ENCODE data around the gene GDPD2.

GDPD2 gene

DNA sequence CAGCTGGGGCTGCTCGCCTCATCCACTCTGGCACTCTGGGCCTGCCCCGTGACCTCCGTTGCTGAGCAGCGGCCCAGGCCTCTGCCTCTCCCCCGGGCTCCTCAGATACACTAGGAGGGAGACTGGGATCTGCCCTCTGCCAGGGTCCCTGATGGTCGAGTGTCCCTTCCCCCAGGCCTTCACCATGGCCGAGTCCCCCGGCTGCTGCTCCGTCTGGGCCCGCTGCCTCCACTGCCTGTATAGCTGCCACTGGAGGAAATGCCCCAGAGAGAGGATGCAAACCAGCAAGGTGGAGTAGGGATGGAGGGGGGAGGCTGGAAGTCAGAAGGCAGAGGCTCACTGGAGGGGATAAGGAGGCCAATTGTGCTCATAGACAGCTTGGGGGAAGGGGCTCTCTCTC is 1.7 kb downstream of the GDPD2 start:
- Histone ChIP-seq H3K36me3 (ENCODE audit: control insufficient read depth, insufficient read depth, low read length) (no peaks in the 10 kb centered on the region), H3K9me3 (ENCODE audit: control insufficient read depth, low read length) (no peaks in the 10 kb centered on the region), H3K9ac (no peak overlapping the region), H3K27me3 (ENCODE audit: control insufficient read depth, insufficient read depth, low read length) (no peaks in the 10 kb centered on the region), H3K4me1 (no peaks in the 10 kb centered on the region), H3K27ac (no peak overlapping the region), H2AFZ (no peak overlapping the region), H3K79me2 (no peaks in the 10 kb centered on the region), H3K4me3 (ENCODE audit: low read depth, low read length) (no peak overlapping the region), H3K4me2 (ENCODE audit: low read length) (no peak overlapping the region)
- TF ChIP-seq, protein P1, sequence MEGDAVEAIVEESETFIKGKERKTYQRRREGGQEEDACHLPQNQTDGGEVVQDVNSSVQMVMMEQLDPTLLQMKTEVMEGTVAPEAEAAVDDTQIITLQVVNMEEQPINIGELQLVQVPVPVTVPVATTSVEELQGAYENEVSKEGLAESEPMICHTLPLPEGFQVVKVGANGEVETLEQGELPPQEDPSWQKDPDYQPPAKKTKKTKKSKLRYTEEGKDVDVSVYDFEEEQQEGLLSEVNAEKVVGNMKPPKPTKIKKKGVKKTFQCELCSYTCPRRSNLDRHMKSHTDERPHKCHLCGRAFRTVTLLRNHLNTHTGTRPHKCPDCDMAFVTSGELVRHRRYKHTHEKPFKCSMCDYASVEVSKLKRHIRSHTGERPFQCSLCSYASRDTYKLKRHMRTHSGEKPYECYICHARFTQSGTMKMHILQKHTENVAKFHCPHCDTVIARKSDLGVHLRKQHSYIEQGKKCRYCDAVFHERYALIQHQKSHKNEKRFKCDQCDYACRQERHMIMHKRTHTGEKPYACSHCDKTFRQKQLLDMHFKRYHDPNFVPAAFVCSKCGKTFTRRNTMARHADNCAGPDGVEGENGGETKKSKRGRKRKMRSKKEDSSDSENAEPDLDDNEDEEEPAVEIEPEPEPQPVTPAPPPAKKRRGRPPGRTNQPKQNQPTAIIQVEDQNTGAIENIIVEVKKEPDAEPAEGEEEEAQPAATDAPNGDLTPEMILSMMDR (IDR thresholded peaks at IDR 0.05), result no peak

DNA sequence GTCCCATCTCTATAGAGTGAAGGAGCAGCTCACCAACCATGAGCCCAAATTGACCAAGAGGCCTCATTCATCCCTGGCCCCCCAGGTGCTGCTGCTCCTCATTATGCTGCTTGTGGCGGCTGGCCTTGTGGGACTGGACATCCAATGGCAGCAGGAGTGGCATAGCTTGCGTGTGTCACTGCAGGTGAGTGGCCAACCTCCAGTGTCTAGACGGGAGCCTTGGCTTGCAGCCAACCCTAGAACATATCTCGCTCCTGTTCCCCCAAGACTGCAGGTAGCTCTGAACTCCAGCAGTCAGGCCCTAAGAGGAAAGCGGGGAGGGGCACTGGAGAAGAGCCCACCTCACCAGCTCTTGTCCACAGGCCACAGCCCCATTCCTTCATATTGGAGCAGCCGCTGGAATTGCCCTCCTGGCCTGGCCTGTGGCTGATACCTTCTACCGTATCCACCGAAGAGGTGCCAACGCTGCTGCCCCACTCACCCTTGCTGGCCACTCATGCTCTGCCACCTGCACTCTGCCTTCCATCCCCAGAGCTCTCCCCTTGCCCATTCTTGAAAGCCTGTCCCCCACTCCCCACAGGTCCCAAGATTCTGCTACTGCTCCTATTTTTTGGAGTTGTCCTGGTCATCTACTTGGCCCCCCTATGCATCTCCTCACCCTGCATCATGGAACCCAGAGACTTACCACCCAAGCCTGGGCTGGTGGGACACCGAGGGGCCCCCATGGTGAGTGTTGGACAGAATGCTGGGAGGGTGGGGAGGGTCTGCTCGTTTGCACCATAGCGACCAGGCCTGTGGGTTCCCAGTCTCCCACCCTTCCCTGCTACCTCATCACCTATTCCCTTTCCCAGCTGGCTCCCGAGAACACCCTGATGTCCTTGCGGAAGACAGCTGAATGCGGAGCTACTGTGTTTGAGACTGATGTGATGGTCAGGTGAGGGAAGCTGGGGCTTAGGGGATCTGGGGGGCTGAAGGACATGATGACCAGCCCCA is 3.5 kb downstream of the GDPD2 start:
- Histone ChIP-seq H3K27me3 (ENCODE audit: control insufficient read depth, insufficient read depth, low read length) (no peaks in the 10 kb centered on the region), H3K79me2 (no peaks in the 10 kb centered on the region), H3K36me3 (ENCODE audit: control insufficient read depth, insufficient read depth, low read length) (no peaks in the 10 kb centered on the region), H3K4me2 (ENCODE audit: low read length) (no peak overlapping the region), H2AFZ (no peak overlapping the region), H3K9me3 (ENCODE audit: control insufficient read depth, low read length) (no peaks in the 10 kb centered on the region), H3K4me3 (ENCODE audit: low read depth, low read length) (no peak overlapping the region), H3K4me1 (no peaks in the 10 kb centered on the region), H3K9ac (no peak overlapping the region), H3K27ac (no peak overlapping the region)
- TF ChIP-seq, protein P1 (IDR thresholded peaks at IDR 0.05), result no peak

DNA sequence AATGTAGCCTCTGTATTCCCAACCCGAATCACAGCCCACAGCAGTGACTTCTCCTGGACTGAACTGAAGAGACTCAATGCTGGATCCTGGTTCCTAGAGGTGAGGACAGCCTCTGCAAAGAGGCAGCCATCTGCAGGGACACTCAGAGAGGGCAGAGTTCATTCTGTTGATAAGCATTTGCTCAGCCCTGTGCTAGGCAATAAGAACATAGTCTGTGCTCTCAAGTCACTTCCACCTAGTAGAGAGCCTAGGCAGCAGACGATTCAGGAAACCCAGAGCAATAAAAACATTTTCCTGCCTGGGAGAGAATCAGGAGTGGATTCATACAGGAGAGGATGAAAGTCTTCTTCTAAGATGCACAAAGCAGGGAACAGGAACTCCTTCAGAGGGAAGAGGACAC is 4.3 kb downstream of the GDPD2 start:
- no peak overlapping the region for H2AFZ ChIP-seq
- no peaks in the 10 kb centered on the region for H3K27me3 ChIP-seq (ENCODE audit: control insufficient read depth, insufficient read depth, low read length)
- H3K27ac ChIP-seq, result no peak overlapping the region
- no peak overlapping the region for H3K4me3 ChIP-seq (ENCODE audit: low read depth, low read length)
- H3K4me1 ChIP-seq, result no peaks in the 10 kb centered on the region
- H3K36me3 ChIP-seq (ENCODE audit: control insufficient read depth, insufficient read depth, low read length), result no peaks in the 10 kb centered on the region
- no peak overlapping the region for H3K4me2 ChIP-seq (ENCODE audit: low read length)
- no peaks in the 10 kb centered on the region for H3K9me3 ChIP-seq (ENCODE audit: control insufficient read depth, low read length)
- TF ChIP-seq, protein P1 (IDR thresholded peaks at IDR 0.05), result no peak
- no peak overlapping the region for H3K9ac ChIP-seq
- no peaks in the 10 kb centered on the region for H3K79me2 ChIP-seq

DNA sequence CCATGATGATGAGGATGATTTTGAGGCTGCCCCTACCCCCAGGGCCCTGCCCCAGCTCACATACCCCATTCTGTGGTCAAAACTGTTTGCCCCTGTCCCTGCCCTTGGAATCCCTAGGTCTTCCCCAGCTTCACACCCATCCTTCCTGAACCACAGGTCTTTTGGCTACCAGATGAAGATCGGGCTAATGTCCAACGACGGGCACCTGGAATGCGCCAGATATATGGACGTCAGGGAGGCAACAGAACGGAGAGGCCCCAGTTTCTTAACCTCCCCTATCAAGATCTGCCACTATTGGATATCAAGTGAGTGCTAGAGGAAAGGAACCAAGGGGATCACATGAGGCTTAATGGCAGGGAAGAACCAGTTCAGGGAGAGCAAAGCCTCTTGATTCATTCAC is 6.6 kb downstream of the GDPD2 start:
- Histone ChIP-seq H3K79me2 (no peaks in the 10 kb centered on the region), H3K4me1 (peaks cover 5% of the 10 kb centered on the region), H2AFZ (no peak overlapping the region), H3K27me3 (ENCODE audit: control insufficient read depth, insufficient read depth, low read length) (no peaks in the 10 kb centered on the region), H3K27ac (no peak overlapping the region), H3K4me2 (ENCODE audit: low read length) (no peak overlapping the region), H3K9ac (no peak overlapping the region), H3K9me3 (ENCODE audit: control insufficient read depth, low read length) (no peaks in the 10 kb centered on the region), H3K36me3 (ENCODE audit: control insufficient read depth, insufficient read depth, low read length) (no peaks in the 10 kb centered on the region), H3K4me3 (ENCODE audit: low read depth, low read length) (no peak overlapping the region)
- TF ChIP-seq, protein P1 (IDR thresholded peaks at IDR 0.05), result no peak

Data from parathyroid adenoma (tissue), 2 donors.